ENCODE results near the gene BRSK1.

The BRSK1 gene

DNA sequence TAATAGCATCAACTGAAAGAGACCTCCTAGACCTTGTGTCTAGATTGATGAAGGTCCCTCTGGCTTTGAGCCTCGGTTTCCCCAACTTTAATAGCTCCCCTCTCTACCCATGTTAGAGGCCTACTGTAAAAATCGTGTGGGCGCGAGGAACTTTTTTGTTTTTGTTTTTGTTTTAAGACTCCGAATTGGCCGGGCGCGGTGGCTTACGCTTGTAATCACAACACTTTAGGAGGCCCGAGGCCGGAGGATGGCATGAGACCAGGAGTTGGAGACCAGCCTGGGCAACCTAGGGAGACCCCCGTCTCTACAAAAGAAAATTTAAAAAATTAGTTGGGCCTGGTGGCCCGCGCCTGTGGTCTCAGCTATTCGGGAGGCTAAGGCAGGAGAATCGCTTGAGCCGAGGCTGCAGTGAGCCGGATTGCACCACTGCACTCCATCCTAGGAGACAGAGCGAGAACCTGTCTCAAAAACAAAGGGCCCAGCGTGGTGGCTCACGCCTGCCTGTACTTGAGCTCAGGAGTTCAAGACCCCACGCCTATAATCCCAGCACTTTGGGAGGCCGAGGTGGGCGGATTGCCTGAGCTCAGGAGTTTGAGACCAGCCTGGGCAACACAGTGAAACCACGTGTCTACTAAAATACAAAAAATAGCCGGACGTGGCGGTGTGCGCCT is 24.1 kb upstream of the BRSK1 start:
- no peak for DNase-seq
- Mint-ChIP-seq H3K36me3 (ENCODE audit: low read depth) (peaks cover 63% of the 10 kb centered on the region), H3K4me1 (ENCODE audit: low read depth) (peaks cover 34% of the 10 kb centered on the region), H3K27me3 (no peaks in the 10 kb centered on the region), H3K4me3 (peak overlapping the region; percentile 87), H3K27ac (peak overlapping the region; percentile 98), H3K9me3 (no peaks in the 10 kb centered on the region)

DNA sequence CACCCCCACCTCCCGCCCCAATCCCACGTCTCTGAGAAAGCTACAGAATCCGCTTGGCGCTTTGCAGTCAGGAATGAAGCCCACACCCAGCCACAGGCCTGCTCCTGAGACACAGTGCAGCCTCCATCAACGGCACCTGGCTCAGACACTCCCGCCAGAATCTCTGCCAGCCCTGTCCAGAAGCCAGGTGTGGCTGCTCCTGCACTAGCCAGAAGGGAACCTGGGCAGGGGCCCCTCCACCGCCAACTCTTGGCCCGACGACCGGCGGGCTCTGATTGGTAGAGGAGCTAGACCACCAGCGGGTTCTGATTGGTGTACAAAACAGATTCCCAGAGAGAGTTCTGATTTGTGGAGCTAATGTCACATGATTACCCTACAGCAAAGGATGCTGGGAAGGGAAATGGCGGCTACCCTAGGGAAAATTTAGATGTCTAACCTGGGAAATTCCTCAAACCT is 22.1 kb upstream of the BRSK1 start:
- Mint-ChIP-seq H3K9me3 (peaks cover 4% of the 10 kb centered on the region), H3K27me3 (no peaks in the 10 kb centered on the region), H3K36me3 (ENCODE audit: low read depth) (peaks cover 46% of the 10 kb centered on the region), H3K27ac (no peak overlapping the region), H3K4me1 (ENCODE audit: low read depth) (peaks cover 20% of the 10 kb centered on the region), H3K4me3 (no peak overlapping the region)
- DNase-seq, result no peak

DNA sequence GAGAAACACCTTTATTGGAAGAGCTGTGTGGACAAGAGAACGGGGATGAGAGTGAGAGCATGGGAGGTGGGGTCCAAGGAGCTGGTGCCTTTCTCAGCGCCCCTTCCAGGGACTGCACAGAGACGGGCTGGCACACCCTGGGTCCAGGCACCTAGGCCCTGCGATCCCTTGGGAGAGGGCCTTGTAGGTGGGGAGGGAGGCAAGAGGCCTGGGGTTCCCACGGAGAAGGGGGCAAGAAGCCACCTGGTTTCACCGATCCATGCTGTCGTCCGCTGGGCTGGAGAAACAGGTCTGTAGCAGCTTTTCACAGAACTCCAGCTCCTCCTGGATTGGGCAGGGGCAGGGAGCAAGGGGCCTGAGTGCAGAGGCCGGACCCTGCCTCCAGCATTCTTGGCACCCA is 21.4 kb upstream of the BRSK1 start:
- no peak for DNase-seq
- Mint-ChIP-seq H3K4me1 (ENCODE audit: low read depth) (peaks cover 17% of the 10 kb centered on the region), H3K27me3 (no peaks in the 10 kb centered on the region), H3K27ac (no peak overlapping the region), H3K9me3 (peaks cover 6% of the 10 kb centered on the region), H3K4me3 (no peak overlapping the region), H3K36me3 (ENCODE audit: low read depth) (peaks cover 41% of the 10 kb centered on the region)

DNA sequence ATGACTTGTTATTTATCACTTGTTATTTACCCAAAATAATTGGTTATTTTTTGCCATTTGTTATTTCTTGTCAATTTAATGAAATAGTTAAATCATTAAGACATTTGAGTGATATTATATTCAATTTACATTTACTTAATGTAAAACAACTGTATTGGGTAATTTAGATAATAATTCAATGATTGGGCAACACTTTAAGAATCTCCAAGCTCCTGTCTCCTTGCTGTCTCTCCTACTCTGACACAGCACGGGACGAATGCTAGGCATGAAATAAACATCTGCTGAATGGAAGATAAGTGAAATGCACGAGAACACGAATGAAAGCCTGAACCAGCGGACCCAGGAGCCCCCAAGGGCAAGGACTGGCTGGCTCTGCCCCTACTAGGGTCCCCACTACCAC is 19.3 kb upstream of the BRSK1 start:
- peaks cover 6% of the 10 kb centered on the region for H3K9me3 Mint-ChIP-seq
- peaks cover 12% of the 10 kb centered on the region for H3K4me1 Mint-ChIP-seq (ENCODE audit: low read depth)
- no peak for DNase-seq
- no peak overlapping the region for H3K27ac Mint-ChIP-seq
- H3K36me3 Mint-ChIP-seq (ENCODE audit: low read depth), result peaks cover 45% of the 10 kb centered on the region
- H3K4me3 Mint-ChIP-seq, result no peak overlapping the region
- H3K27me3 Mint-ChIP-seq, result no peaks in the 10 kb centered on the region

DNA sequence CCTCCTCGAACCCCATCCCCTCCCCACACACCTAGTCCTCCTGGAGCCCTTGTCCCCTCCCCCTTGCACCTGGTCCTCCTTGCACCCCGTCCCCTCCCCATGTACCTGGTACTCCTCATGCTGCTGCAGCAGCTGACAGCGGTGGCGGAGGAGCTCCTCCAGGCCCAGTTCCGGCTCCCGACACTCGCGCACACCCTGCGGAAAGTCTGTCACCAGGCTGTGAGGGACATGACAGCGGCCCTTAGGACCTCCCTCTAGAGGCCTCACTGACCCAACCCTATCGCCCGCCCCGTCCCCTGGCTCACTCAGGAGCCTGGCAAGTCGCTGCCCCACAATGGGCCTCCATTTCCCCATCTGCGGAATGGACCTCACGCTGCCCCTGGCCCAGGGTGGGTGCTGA is 18.6 kb upstream of the BRSK1 start:
- no peaks in the 10 kb centered on the region for H3K27me3 Mint-ChIP-seq
- H3K27ac Mint-ChIP-seq, result no peak overlapping the region
- no peak overlapping the region for H3K4me3 Mint-ChIP-seq
- H3K9me3 Mint-ChIP-seq, result peaks cover 6% of the 10 kb centered on the region
- H3K4me1 Mint-ChIP-seq (ENCODE audit: low read depth), result peaks cover 10% of the 10 kb centered on the region
- H3K36me3 Mint-ChIP-seq (ENCODE audit: low read depth), result peaks cover 51% of the 10 kb centered on the region
- no peak for DNase-seq

DNA sequence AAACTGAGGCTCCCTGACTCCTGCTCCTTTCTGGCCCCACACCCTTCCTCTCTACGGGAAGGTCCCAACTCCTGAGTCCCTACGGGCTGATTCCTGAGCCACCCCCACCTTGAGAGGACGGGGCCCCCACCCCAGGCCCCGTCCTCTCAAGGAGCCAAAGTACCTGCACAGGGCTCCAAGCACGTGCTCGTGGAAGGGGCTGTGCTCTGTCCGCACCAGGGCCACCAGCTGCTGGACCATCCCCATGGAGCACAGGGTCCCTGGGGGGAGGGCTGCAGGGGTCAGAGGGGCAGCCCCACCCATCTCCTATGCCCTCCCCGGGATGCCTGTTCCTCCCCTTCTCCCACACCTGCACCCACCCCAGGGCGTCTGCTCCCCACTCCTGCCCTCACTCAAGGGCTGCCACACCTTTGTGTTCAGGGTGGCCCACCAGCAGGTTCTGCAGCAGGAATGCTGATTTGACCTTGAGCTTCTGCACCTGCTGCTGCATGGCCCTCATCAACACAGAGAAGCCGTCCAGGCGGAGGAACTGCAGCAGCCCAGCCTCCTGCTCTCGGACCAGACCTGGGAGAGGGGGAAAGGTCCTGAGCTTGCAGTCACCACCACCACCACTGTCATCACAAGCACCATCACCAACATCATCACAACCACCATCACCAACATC is 17.9 kb upstream of the BRSK1 start:
- Mint-ChIP-seq H3K27ac (no peak overlapping the region), H3K4me1 (ENCODE audit: low read depth) (peaks cover 5% of the 10 kb centered on the region), H3K27me3 (no peaks in the 10 kb centered on the region), H3K9me3 (peaks cover 6% of the 10 kb centered on the region), H3K4me3 (no peak overlapping the region), H3K36me3 (ENCODE audit: low read depth) (peaks cover 55% of the 10 kb centered on the region)
- no peak for DNase-seq

DNA sequence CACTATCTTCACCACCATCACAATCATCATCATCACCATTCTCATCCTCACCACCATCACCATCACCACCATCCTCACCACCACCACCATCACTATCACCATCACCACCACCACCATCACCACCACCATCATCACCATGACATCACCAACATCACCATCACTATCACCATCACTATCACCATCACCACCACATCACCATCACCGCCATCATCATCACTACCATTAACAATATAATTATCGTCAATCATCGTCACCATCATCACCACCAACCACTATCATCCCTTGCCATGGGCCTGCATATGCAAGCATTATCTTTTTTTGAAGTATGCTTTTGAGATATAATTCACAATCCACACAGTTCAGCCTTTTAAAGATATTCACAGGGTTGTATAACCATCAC is 17.4 kb upstream of the BRSK1 start:
- no peak overlapping the region for H3K27ac Mint-ChIP-seq
- H3K4me3 Mint-ChIP-seq, result no peak overlapping the region
- peaks cover 61% of the 10 kb centered on the region for H3K36me3 Mint-ChIP-seq (ENCODE audit: low read depth)
- DNase-seq, result no peak
- H3K4me1 Mint-ChIP-seq (ENCODE audit: low read depth), result peaks cover 5% of the 10 kb centered on the region
- H3K27me3 Mint-ChIP-seq, result no peaks in the 10 kb centered on the region
- peaks cover 6% of the 10 kb centered on the region for H3K9me3 Mint-ChIP-seq

DNA sequence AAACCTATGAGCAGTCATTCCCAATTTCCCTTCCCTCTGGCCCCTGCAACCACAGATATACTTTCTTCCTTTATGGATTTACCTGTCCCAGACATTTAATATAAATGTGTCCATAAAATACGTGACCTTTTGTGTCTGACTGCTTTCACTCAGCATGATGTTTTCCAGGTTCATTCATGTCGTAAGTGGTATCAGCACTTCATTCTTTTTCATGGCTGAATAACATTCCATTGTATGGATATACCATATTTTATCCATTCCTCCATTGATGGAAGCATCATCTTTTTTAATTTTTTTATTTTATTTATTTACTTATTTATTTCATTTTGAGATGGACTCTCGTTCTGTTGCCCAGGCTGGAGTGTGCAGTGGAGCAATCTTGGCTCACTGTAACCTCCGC is 17.0 kb upstream of the BRSK1 start:
- no peak overlapping the region for H3K27ac Mint-ChIP-seq
- H3K36me3 Mint-ChIP-seq (ENCODE audit: low read depth), result peaks cover 61% of the 10 kb centered on the region
- H3K4me1 Mint-ChIP-seq (ENCODE audit: low read depth), result peaks cover 5% of the 10 kb centered on the region
- no peak for DNase-seq
- peaks cover 6% of the 10 kb centered on the region for H3K9me3 Mint-ChIP-seq
- H3K4me3 Mint-ChIP-seq, result no peak overlapping the region
- no peaks in the 10 kb centered on the region for H3K27me3 Mint-ChIP-seq

DNA sequence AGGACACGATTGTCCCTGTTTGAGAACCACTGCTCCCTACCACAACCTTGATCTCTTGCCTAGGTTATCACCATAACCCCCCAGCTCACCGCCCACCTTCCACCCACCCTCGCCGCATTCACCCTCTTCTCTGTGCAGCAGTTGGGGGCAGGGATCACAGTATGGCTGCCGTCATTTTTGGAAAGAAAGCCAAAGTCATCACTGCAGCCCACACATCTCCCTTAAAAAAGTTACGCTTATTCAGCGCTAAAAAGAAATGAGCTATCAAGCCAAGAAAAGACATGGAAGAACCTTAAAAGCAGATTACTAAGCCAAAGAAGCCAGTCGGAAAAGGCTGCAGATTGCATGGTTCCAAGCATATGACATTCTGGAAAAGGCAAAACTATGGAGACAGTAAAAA is 14.5 kb upstream of the BRSK1 start:
- Mint-ChIP-seq H3K9me3 (peaks cover 6% of the 10 kb centered on the region), H3K27me3 (no peaks in the 10 kb centered on the region), H3K4me3 (no peak overlapping the region), H3K27ac (no peak overlapping the region), H3K4me1 (ENCODE audit: low read depth) (peaks cover 5% of the 10 kb centered on the region), H3K36me3 (ENCODE audit: low read depth) (peaks cover 67% of the 10 kb centered on the region)
- no peak for DNase-seq

DNA sequence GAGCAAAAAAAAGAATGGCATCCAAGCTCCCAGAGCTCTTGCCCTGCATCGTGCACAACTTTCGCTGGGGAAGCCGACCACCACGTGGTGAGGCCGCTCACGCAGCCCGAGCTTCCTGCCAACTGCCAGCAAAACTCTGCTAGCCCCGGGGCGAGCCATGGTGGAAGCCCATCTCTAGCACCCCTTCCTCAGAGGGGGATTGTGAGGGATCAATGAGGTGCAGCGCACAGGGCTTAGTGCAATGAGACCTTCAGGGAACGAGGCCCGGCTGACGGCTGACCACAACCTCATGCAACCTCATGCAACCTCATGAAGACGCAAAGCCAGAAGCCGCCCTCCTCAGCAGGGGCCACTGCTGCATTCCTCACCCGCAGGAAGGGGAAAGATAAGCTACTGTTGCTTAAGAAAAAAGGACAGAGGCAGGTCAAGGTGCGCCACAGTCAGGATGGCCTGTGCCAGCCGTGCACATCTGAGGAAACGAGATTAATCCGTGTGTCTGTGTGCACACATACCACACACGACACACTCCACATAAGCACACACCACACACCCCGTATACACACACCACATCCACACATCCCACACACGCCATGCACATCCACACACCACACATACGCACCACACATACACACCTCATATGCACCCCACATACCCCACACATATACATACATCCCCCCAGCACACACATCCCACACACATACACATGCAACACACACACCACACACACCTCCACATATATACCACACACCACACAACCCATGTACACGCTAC is 13.4 kb upstream of the BRSK1 start:
- Mint-ChIP-seq H3K4me1 (ENCODE audit: low read depth) (peaks cover 5% of the 10 kb centered on the region), H3K4me3 (no peak overlapping the region), H3K27ac (no peak overlapping the region), H3K36me3 (ENCODE audit: low read depth) (peaks cover 78% of the 10 kb centered on the region), H3K27me3 (no peaks in the 10 kb centered on the region), H3K9me3 (peaks cover 6% of the 10 kb centered on the region)
- no peak for DNase-seq

DNA sequence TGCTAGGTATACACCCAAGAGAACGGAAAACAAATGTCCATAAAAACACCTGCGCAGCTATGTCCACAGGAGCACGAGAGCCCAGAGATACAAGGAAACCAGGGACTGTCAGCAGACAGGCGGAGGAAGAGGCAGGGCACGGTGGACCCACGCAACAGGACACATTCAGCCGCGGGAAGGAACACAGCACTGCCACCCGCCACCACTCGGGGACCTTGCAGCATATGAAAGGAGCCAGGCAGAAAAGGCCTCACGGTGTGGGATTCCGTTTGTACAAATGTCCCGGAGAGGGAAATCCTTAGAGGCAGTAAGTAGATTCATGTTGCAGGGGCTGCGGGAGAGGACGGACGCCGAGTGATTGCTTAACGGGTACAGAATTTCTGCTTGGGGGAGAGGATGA is 11.7 kb upstream of the BRSK1 start:
- H3K27me3 Mint-ChIP-seq, result no peaks in the 10 kb centered on the region
- no peaks in the 10 kb centered on the region for H3K9me3 Mint-ChIP-seq
- H3K4me3 Mint-ChIP-seq, result no peak overlapping the region
- H3K36me3 Mint-ChIP-seq (ENCODE audit: low read depth), result peaks cover 87% of the 10 kb centered on the region
- H3K4me1 Mint-ChIP-seq (ENCODE audit: low read depth), result peaks cover 11% of the 10 kb centered on the region
- DNase-seq, result no peak
- no peak overlapping the region for H3K27ac Mint-ChIP-seq

DNA sequence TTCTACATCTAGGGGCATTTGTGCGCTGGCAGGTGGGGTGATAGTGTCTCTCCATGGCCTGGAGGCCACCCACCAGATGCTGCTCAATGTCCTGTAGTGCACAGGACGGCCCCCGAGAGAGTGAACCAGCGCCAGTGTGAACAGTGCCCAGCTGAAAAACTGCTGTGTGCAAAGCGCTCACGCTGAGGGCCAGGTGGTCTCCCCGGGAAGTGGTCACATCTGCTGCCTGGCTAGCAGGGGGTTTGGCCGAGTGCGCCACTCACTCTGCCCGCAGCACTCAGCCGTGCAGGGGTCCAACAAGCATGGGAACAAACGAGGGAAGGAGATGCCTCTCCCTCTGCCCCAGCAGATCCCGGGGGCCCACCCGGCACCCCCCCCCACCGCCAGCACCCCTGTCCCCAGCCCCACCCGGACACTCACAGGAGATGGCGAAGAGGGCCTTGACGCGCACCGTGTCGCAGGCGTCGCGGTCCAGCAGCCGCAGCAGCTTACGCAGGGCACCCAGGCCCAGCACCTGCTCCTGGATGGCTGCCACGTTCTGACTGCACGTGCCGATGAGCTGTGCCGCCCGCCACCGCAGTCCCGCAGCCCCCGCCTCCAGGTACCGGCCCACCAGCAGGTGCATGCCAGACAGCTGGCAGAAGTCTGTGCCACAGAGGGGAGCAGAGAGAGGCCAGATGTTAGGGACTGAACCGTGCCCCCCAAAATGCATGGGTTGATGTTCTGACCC is 9.7 kb upstream of the BRSK1 start:
- peaks cover 24% of the 10 kb centered on the region for H3K4me1 Mint-ChIP-seq (ENCODE audit: low read depth)
- H3K27me3 Mint-ChIP-seq, result no peaks in the 10 kb centered on the region
- no peak overlapping the region for H3K27ac Mint-ChIP-seq
- DNase-seq, result no peak
- H3K36me3 Mint-ChIP-seq (ENCODE audit: low read depth), result peaks cover 89% of the 10 kb centered on the region
- no peaks in the 10 kb centered on the region for H3K9me3 Mint-ChIP-seq
- no peak overlapping the region for H3K4me3 Mint-ChIP-seq

DNA sequence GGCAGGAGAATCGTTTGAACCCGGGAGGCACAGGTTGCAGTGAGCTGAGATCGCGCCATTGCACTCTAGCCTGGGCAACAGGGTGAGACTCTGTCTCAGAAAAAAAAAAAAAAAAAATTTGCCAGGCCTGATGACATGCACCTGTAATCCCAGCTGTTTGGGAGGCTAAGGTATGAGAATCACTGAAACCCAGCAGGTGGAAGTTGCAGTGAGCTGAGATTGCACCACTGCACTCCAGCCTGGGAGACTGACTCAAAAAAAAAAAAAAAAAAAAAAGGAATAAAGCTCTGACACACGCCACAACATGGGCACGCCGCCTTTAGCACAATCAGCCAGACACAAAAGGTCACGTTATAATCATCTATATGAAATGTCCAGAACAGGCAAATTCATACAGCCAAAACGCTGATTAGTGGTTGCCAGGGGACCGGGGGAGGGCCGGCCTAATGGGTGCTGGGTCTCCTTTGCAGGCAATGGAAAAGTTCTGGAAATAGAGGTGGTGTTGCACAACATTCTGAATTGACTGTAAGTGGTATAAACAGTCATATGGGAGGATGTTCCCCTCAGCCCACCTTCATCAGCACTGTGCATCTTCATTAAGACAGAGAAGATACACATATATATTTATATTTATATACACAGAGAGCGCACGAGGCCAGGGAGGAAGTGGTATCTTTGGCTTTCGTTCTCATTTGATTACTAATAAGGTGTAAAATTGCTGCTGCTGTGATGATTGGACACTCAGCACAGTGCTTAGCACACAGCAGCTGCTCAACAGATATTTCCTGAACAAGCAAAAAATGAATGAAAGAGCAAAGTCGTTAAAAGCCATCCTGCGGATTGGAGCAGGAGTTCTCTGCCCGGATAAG is 7.7 kb upstream of the BRSK1 start:
- Mint-ChIP-seq H3K36me3 (ENCODE audit: low read depth) (peaks cover 75% of the 10 kb centered on the region), H3K9me3 (no peaks in the 10 kb centered on the region), H3K27ac (peak overlapping the region; percentile 68), H3K4me1 (ENCODE audit: low read depth) (peaks cover 37% of the 10 kb centered on the region), H3K27me3 (no peaks in the 10 kb centered on the region), H3K4me3 (no peak overlapping the region)
- DNase-seq, result no peak
